ENCODE data around the gene CRYL1. TPM values are rescaled to one million over a fixed set of nuclear protein-coding genes. Genes with fewer than 3 reads are reported as not detected.

Gene CRYL1
- total and polyA plus RNA-seq, 4 donors: 14.1 to 24.1 (median 22.1) TPM

GRCh38 chr13:20489185-20489820 is 36.4 kb downstream of the CRYL1 start:
- H3K9me3 ChIP-seq (ENCODE audit: control insufficient read depth in 4 of 4, insufficient read depth in 3 of 4, low read length in 3 of 4): no peaks in the 10 kb centered on the region
- no peaks in the 10 kb centered on the region for H3K27me3 ChIP-seq (ENCODE audit: control insufficient read depth in 3 of 3, insufficient read depth in 3 of 3, low read length in 2 of 3)
- no peaks in the 10 kb centered on the region for H3K4me1 ChIP-seq (ENCODE audit: control insufficient read depth in 5 of 5, insufficient read depth in 5 of 5, low read length in 5 of 5)
- H3K4me3 ChIP-seq: no peak overlapping the region
- peaks cover 0 to 2% (median 0%) of the 10 kb centered on the region in 4 donors for H3K36me3 ChIP-seq (ENCODE audit: control insufficient read depth in 4 of 4, insufficient read depth in 4 of 4, low read length in 4 of 4)
- ATAC-seq (ENCODE audit: insufficient read depth, low FRiP score) (no peak), DNase-seq (peak in 1 of 3 donors; percentile 19)
- no peak overlapping the region for H3K9ac ChIP-seq (ENCODE audit: insufficient read depth in 1 of 2, low read length in 2 of 2)
- TF ChIP-seq CTCF (IDR thresholded peaks at IDR 0.05; ENCODE audit: control extremely low read depth, extremely low read depth): peak; percentile 39
- H3K27ac ChIP-seq (ENCODE audit: low read depth in 1 of 2, low read length in 1 of 2): no peak overlapping the region
- WGBS, 2 donors: 52 to 95% methylated on average over 4 of the region's 4 CpGs

GRCh38 chr13:20487927-20488326 is 37.7 kb downstream of the CRYL1 start:
- Histone ChIP-seq H3K36me3 (ENCODE audit: control insufficient read depth in 4 of 4, insufficient read depth in 4 of 4, low read length in 4 of 4) (peaks cover 0 to 2% (median 0%) of the 10 kb centered on the region in 4 donors), H3K9ac (ENCODE audit: insufficient read depth in 1 of 2, low read length in 2 of 2) (no peak overlapping the region), H3K4me3 (no peak overlapping the region), H3K27ac (ENCODE audit: low read depth in 1 of 2, low read length in 1 of 2) (no peak overlapping the region), H3K27me3 (ENCODE audit: control insufficient read depth in 3 of 3, insufficient read depth in 3 of 3, low read length in 2 of 3) (no peaks in the 10 kb centered on the region), H3K9me3 (ENCODE audit: control insufficient read depth in 4 of 4, insufficient read depth in 3 of 4, low read length in 3 of 4) (no peaks in the 10 kb centered on the region), H3K4me1 (ENCODE audit: control insufficient read depth in 5 of 5, insufficient read depth in 5 of 5, low read length in 5 of 5) (peaks cover 0 to under 1% (median 0%) of the 10 kb centered on the region in 5 donors)
- DNase-seq: no peak
- 85 to 89% methylated on average over 3 of the region's 3 CpGs for WGBS, 2 donors
- no peak for TF ChIP-seq CTCF (IDR thresholded peaks at IDR 0.05; ENCODE audit: control extremely low read depth, extremely low read depth)
- ATAC-seq (ENCODE audit: insufficient read depth, low FRiP score): no peak

- H3K27ac ChIP-seq (ENCODE audit: low read depth in 1 of 2, low read length in 1 of 2): no peak overlapping the region
- 85 to 90% methylated on average over 6 of the region's 6 CpGs for WGBS, 2 donors
- H3K36me3 ChIP-seq (ENCODE audit: control insufficient read depth in 4 of 4, insufficient read depth in 4 of 4, low read length in 4 of 4): no peaks in the 10 kb centered on the region
- ATAC-seq (ENCODE audit: insufficient read depth, low FRiP score) (no peak), DNase-seq (no peak)
- no peak overlapping the region for H3K9ac ChIP-seq (ENCODE audit: insufficient read depth in 1 of 2, low read length in 2 of 2)
- H3K27me3 ChIP-seq (ENCODE audit: control insufficient read depth in 3 of 3, insufficient read depth in 3 of 3, low read length in 2 of 3): no peaks in the 10 kb centered on the region
- H3K4me3 ChIP-seq: no peak overlapping the region
- peaks cover 0 to 17% (median 0%) of the 10 kb centered on the region in 5 donors for H3K4me1 ChIP-seq (ENCODE audit: control insufficient read depth in 5 of 5, insufficient read depth in 5 of 5, low read length in 5 of 5)
- TF ChIP-seq CTCF (IDR thresholded peaks at IDR 0.05; ENCODE audit: control extremely low read depth, extremely low read depth): no peak
- no peaks in the 10 kb centered on the region for H3K9me3 ChIP-seq (ENCODE audit: control insufficient read depth in 4 of 4, insufficient read depth in 3 of 4, low read length in 3 of 4)
Observed at GRCh38 chr13:20482787-20483186, 42.9 kb downstream of the CRYL1 start.
